ENCODE measurements around the gene SPOUT1.
"Not testable (repeated sequence)": the region's sequence is repeated elsewhere in the genome, so short reads cannot be mapped to it uniquely, and the experiment has no call there.

The SPOUT1 gene

DNA sequence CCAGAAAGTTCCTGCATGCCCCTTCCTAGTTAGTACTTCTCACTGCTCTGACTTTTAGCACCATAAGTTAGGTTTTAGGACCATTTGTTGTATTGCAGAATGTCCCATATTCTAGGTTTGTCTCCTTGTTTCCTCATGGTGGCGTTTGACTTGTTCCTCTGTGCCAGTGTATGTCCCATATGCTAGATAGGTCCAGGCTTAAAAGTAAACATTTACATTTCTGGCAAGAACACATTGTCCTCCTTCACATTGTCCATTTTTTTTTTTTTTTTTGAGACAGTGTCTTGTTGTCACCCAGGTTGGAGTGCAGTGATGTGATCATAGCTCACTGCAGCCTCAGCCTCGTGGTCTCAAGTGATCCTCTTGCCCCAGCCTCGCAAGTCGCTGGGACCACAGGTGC is 27.1 kb downstream of the SPOUT1 start:
- no peaks in the 10 kb centered on the region for H3K27me3 ChIP-seq (ENCODE audit: control insufficient read depth, insufficient read depth, low read length)
- no peaks in the 10 kb centered on the region for H3K4me1 ChIP-seq (ENCODE audit: control insufficient read depth, insufficient read depth, low read length)
- no peak overlapping the region for H3K4me3 ChIP-seq (ENCODE audit: low read depth, low read length)
- H3K9ac ChIP-seq (ENCODE audit: low read depth, low read length), result no peak overlapping the region
- peaks cover 32% of the 10 kb centered on the region for H3K36me3 ChIP-seq (ENCODE audit: control insufficient read depth, insufficient read depth, low read length)
- H3K9me3 ChIP-seq (ENCODE audit: control insufficient read depth, insufficient read depth, low read length), result no peaks in the 10 kb centered on the region

DNA sequence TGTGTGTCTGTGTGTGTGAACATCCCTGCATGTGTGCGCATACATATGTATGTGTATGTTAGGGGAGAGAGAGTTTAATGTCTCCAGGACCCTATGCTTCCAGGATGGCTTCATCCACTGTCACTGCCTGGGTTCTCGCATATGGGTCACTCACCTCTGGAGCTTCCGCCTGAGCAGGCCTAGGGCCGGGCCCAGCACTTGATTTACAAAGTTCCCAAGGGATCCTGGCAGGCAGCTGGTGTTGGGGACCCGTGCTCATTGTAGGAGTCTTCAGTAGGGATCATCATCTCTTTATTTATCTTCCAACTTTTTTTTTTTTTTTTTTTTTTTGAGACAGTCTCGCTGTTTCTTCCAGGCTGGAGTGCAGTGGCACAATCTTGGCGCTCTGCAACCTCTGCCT is 29.5 kb downstream of the SPOUT1 start:
- no peak overlapping the region for H3K4me3 ChIP-seq (ENCODE audit: low read depth, low read length)
- H3K36me3 ChIP-seq (ENCODE audit: control insufficient read depth, insufficient read depth, low read length), result peaks cover 25% of the 10 kb centered on the region
- H3K4me1 ChIP-seq (ENCODE audit: control insufficient read depth, insufficient read depth, low read length), result no peaks in the 10 kb centered on the region
- no peaks in the 10 kb centered on the region for H3K9me3 ChIP-seq (ENCODE audit: control insufficient read depth, insufficient read depth, low read length)
- no peak overlapping the region for H3K9ac ChIP-seq (ENCODE audit: low read depth, low read length)
- H3K27me3 ChIP-seq (ENCODE audit: control insufficient read depth, insufficient read depth, low read length), result no peaks in the 10 kb centered on the region

DNA sequence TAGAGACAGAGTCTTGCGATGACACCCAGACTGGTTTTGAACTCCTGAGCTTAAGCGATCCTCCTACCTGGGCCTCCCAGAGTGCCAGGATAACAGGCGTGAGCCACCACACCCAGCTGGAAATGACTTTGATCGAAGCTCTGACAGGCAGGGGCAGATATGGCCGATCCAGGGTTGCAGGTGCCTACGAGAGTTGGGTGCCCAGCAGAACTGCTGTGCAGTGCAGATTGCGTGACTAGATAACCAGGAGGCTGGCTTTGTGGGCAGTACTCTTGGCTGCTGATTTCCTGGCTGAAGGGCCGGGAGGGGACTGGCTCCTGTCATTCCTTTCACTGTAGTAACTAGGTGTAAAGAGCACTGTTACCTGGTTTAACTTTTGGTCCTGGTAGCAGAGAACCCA is 30.7 kb downstream of the SPOUT1 start:
- peaks cover 23% of the 10 kb centered on the region for H3K36me3 ChIP-seq (ENCODE audit: control insufficient read depth, insufficient read depth, low read length)

DNA sequence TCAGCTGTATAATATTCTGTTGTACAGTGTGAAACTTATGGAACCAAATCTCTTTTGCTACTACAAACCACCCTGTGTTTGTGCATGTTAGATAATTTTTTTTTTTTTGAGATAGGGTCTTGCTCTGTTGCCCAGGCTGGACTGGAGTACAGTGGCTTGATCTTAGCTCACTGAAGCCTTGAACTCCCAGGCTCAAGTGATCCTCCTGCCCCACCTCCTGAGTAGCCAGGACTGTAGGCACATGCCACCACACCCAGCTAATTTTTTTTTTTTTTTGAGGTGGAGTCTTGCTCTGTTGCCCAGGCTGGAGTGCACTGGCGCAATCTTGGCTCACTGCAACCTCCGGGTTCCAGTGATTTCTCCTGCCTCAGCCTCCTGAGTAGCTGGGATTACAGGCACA is 34.6 kb downstream of the SPOUT1 start:
- not testable (repeated sequence) for H3K9ac ChIP-seq (ENCODE audit: low read depth, low read length); H3K4me3 ChIP-seq (ENCODE audit: low read depth, low read length)
- peaks cover 21% of the 10 kb centered on the region for H3K36me3 ChIP-seq (ENCODE audit: control insufficient read depth, insufficient read depth, low read length)

More for the DNA sequence above, 30.7 kb downstream of the SPOUT1 start:
- Histone ChIP-seq H3K9me3 (ENCODE audit: control insufficient read depth, insufficient read depth, low read length) (no peaks in the 10 kb centered on the region), H3K9ac (ENCODE audit: low read depth, low read length) (no peak overlapping the region), H3K27me3 (ENCODE audit: control insufficient read depth, insufficient read depth, low read length) (no peaks in the 10 kb centered on the region), H3K4me1 (ENCODE audit: control insufficient read depth, insufficient read depth, low read length) (no peaks in the 10 kb centered on the region), H3K4me3 (ENCODE audit: low read depth, low read length) (no peak overlapping the region)

DNA sequence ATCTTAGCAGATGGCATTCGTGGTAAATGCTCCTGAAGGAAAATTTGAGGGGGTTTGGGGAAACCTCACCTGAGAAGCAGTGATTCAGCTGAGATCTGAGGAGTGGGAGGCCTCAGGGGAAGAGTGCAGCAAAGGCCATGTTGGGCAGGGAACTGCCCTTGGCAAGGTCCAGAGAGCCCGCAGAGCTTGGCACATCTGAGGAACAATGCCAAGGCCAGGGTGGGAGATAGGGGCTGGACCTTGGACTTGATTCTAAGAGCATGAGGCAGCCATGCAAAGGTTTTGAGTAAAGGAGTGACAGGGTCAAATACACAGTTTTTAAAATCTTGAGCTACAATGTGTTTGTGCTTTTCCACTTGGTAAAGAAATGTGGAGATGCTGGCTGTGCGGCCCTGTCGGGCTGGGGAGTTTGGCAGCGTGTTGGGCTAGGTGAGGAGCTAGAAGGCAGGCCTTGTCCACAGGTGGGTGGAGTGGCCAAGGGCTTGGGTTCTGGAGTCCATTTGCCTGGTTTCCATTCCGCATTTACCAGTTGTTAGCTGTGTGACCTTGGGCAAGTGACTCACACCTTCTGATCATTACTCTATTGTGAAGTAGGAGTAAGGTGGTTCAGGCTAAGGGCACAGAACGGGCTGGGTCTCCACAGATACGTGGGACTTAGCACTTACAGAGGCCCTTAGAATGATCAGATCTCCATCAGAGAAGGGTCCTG is 36.5 kb downstream of the SPOUT1 start:
- H3K4me1 ChIP-seq (ENCODE audit: control insufficient read depth, insufficient read depth, low read length), result no peaks in the 10 kb centered on the region
- H3K36me3 ChIP-seq (ENCODE audit: control insufficient read depth, insufficient read depth, low read length), result peaks cover 18% of the 10 kb centered on the region
- H3K27me3 ChIP-seq (ENCODE audit: control insufficient read depth, insufficient read depth, low read length), result no peaks in the 10 kb centered on the region
- no peak overlapping the region for H3K9ac ChIP-seq (ENCODE audit: low read depth, low read length)
- H3K9me3 ChIP-seq (ENCODE audit: control insufficient read depth, insufficient read depth, low read length), result no peaks in the 10 kb centered on the region
- no peak overlapping the region for H3K4me3 ChIP-seq (ENCODE audit: low read depth, low read length)

More for the DNA sequence above, 34.6 kb downstream of the SPOUT1 start:
- not testable (repeated sequence) for H3K4me1 ChIP-seq (ENCODE audit: control insufficient read depth, insufficient read depth, low read length); H3K9me3 ChIP-seq (ENCODE audit: control insufficient read depth, insufficient read depth, low read length); H3K27me3 ChIP-seq (ENCODE audit: control insufficient read depth, insufficient read depth, low read length)

DNA sequence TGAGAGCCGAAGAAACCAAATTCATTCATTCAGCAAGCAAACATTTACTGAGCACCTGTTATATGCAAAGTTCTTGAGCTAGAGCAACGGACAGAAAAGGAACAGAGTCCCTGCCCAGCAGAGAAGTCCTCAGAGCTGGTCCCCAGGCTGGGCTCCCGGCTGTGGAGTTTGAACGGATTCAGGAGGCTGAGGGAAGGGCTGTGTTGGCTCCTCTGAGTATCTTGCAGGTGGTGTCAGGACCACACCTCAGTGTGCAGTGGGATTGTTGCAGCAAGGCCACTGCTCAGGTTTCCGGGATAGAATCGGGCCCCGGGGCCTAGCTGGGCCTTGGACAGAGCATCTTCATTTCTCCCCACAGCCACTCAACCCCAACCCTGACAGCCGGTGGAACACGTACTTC is 37.5 kb downstream of the SPOUT1 start:
- Histone ChIP-seq H3K9me3 (ENCODE audit: control insufficient read depth, insufficient read depth, low read length) (no peaks in the 10 kb centered on the region), H3K36me3 (ENCODE audit: control insufficient read depth, insufficient read depth, low read length) (peaks cover 9% of the 10 kb centered on the region), H3K4me3 (ENCODE audit: low read depth, low read length) (no peak overlapping the region), H3K4me1 (ENCODE audit: control insufficient read depth, insufficient read depth, low read length) (no peaks in the 10 kb centered on the region), H3K27me3 (ENCODE audit: control insufficient read depth, insufficient read depth, low read length) (no peaks in the 10 kb centered on the region), H3K9ac (ENCODE audit: low read depth, low read length) (no peak overlapping the region)

DNA sequence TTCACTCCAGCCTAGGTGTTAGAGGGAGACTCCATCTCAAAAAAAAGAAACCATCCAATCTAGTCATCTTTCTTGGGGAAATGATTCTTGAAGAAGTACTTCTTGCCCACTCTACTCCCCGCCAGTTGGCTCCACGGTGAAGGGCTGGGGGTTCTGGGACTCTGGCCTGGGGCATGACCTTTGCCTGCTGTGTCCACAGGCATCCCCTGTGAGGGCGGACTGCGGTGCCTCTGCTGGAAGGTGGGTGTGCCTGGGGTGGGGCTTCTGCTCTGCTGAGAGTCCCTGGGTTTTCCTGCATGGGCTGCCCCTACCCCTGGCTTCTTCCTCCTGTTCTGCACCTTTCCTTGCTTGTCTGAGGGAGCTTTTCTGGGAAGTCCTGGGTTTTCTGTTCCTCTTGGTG is 39.1 kb downstream of the SPOUT1 start:
- Histone ChIP-seq H3K4me3 (ENCODE audit: low read depth, low read length) (no peak overlapping the region), H3K36me3 (ENCODE audit: control insufficient read depth, insufficient read depth, low read length) (peaks cover 8% of the 10 kb centered on the region), H3K9me3 (ENCODE audit: control insufficient read depth, insufficient read depth, low read length) (no peaks in the 10 kb centered on the region), H3K4me1 (ENCODE audit: control insufficient read depth, insufficient read depth, low read length) (no peaks in the 10 kb centered on the region), H3K9ac (ENCODE audit: low read depth, low read length) (no peak overlapping the region), H3K27me3 (ENCODE audit: control insufficient read depth, insufficient read depth, low read length) (no peaks in the 10 kb centered on the region)

DNA sequence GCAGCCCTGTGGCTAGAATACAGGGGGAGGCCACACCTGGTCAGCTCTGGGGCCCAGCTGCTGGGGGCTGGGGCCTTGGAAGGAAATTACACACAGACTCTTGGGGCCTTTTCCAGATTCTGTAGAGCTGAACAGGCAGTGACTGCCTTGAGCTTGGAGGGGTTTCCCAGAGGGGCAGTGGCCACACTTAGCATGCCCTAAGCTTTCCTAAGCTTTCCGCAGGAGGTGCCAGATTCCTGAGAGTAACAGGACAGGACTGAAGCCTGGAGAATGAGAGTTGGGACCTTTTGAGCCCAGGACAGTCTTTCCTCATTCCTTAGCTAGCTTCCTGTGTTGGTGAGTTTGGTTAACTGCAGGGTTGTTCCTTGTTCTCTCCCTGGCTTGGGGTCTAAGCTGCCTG is 41.1 kb downstream of the SPOUT1 start:
- Histone ChIP-seq H3K9ac (ENCODE audit: low read depth, low read length) (no peak overlapping the region), H3K36me3 (ENCODE audit: control insufficient read depth, insufficient read depth, low read length) (peaks cover 4% of the 10 kb centered on the region), H3K4me3 (ENCODE audit: low read depth, low read length) (no peak overlapping the region)

DNA sequence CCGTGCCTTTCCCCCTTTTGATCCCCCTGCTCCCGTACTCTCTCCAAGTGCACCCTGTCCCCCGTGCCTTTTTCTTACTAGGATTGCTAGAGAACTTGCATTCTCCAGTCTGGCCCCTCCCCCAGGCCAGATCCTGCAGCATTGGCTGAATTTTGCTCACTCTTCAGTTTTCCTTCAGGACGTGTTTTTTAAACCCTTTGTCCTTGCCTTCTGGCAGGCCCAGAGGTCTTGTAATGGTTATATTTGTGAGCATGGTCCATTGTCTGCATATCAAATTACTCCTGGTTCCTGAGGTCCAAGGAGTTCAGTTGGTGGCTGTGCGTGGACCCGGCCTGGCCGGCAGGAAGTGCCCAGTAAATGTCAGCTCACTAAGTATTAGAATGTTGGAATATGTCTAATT is 41.9 kb downstream of the SPOUT1 start:
- peak overlapping the region; percentile 94 for H3K4me3 ChIP-seq (ENCODE audit: low read depth, low read length)

More for the DNA sequence above, 41.1 kb downstream of the SPOUT1 start:
- Histone ChIP-seq H3K4me1 (ENCODE audit: control insufficient read depth, insufficient read depth, low read length) (no peaks in the 10 kb centered on the region), H3K27me3 (ENCODE audit: control insufficient read depth, insufficient read depth, low read length) (no peaks in the 10 kb centered on the region), H3K9me3 (ENCODE audit: control insufficient read depth, insufficient read depth, low read length) (no peaks in the 10 kb centered on the region)

DNA sequence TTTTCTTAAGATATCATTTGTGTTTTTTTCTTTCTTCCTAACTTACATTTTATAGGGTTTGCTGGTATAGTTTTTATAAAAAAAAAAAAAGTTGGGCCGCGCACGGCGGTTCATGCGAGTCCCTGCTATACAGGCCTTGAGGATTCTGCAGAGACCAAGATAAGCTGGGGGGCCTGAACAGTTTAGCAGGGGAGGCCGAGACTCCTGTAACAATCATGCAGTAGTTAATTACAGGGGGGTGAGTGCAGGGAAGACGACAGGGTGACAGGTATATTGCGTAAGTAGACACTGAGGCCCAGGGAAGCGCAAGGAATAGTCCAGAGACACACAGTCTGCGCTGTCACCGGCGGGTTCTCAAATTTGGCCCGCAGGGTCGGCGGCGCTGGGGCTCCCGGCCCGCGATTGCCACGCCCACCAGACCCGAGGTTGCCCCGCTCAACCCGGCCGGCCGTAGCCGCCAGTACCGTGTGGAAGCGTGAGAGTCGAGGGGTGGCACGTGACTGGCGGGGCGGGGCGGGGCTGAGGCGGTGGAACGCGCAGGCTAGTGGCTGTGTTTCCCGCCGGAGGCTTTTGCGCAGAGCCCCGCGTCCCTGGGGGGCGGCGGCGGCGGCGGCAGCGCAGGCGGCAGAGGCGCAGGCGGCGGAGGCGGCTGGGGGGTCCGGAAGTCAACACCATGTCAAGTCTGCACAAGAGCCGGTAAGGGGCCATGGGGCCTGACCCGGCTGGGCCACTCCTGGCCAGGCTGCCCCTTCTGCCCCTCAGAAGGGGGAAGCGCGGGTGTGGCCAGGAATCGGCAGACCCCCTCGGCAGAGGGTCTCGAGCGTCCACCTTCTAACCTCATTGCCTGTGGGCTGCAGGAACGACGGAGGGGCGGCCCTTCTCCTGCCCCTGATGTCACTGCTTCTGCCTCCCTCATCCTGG is 42.7 kb downstream of the SPOUT1 start, which contains the start of gene TBC1D13:
TSS of gene TBC1D13 (plus strand) at position 573 of the 921 bp plus-strand sequence. CDS start at position 674, 101 bp downstream.
- Histone ChIP-seq H3K4me3 (ENCODE audit: low read depth, low read length) (peak within 1 kb of the TSS; percentile 94), H3K36me3 (ENCODE audit: control insufficient read depth, insufficient read depth, low read length) (peaks cover 4% of the 10 kb centered on the region), H3K4me1 (ENCODE audit: control insufficient read depth, insufficient read depth, low read length) (no peaks in the 10 kb centered on the region), H3K9ac (ENCODE audit: low read depth, low read length) (peak within 1 kb of the TSS; percentile 70), H3K27me3 (ENCODE audit: control insufficient read depth, insufficient read depth, low read length) (no peaks in the 10 kb centered on the region), H3K9me3 (ENCODE audit: control insufficient read depth, insufficient read depth, low read length) (no peaks in the 10 kb centered on the region)

More for the DNA sequence above, 41.9 kb downstream of the SPOUT1 start:
- Histone ChIP-seq H3K27me3 (ENCODE audit: control insufficient read depth, insufficient read depth, low read length) (no peaks in the 10 kb centered on the region), H3K9ac (ENCODE audit: low read depth, low read length) (peak overlapping the region; percentile 70), H3K9me3 (ENCODE audit: control insufficient read depth, insufficient read depth, low read length) (no peaks in the 10 kb centered on the region), H3K4me1 (ENCODE audit: control insufficient read depth, insufficient read depth, low read length) (no peaks in the 10 kb centered on the region), H3K36me3 (ENCODE audit: control insufficient read depth, insufficient read depth, low read length) (peaks cover 4% of the 10 kb centered on the region)

DNA sequence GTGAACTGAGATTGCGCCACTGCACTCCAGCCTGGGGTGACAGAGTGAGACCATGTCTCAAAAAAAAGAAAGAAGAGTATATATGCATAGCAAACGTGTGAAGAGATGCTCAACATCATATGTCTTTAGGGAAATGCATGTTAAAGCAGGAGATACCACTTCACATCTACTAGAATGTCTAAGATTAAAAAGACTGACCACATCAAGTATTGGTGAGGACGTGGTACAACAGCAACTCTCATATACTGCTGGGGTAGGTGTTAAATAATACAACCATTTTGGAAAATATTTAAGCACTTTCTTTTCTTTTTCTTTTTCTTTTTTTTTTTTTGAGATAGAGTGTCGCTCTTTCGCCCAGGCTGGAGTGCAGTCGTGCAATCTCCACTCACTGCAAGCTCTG is 44.2 kb downstream of the SPOUT1 start:
- Histone ChIP-seq H3K36me3 (ENCODE audit: control insufficient read depth, insufficient read depth, low read length) (no peaks in the 10 kb centered on the region), H3K9me3 (ENCODE audit: control insufficient read depth, insufficient read depth, low read length) (no peaks in the 10 kb centered on the region), H3K9ac (ENCODE audit: low read depth, low read length) (no peak overlapping the region), H3K4me3 (ENCODE audit: low read depth, low read length) (no peak overlapping the region), H3K27me3 (ENCODE audit: control insufficient read depth, insufficient read depth, low read length) (no peaks in the 10 kb centered on the region), H3K4me1 (ENCODE audit: control insufficient read depth, insufficient read depth, low read length) (no peaks in the 10 kb centered on the region)

DNA sequence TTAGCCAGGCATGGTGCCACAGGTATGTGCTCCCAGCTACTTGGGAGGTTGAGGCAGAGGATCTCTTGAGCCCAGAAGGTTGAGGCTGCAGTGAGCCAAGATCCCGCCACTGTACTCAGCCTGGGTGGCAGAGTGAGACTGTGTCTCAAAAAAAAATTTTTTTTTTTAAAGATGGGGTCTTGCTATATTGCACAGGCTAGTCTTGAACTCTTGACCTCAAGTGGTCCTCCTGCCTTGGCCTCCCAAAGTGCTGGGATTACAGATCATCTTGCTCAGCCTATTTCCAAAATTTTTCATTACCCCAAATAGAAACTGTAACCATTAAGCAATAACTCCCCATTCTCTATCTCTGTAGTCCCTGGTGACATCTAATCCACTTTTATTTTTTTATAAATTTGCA is 46.9 kb downstream of the SPOUT1 start:
- Histone ChIP-seq H3K9me3 (ENCODE audit: control insufficient read depth, insufficient read depth, low read length) (no peaks in the 10 kb centered on the region), H3K4me1 (ENCODE audit: control insufficient read depth, insufficient read depth, low read length) (no peaks in the 10 kb centered on the region), H3K9ac (ENCODE audit: low read depth, low read length) (no peak overlapping the region), H3K36me3 (ENCODE audit: control insufficient read depth, insufficient read depth, low read length) (no peaks in the 10 kb centered on the region), H3K4me3 (ENCODE audit: low read depth, low read length) (no peak overlapping the region), H3K27me3 (ENCODE audit: control insufficient read depth, insufficient read depth, low read length) (no peaks in the 10 kb centered on the region)
